Panc1 (cell line): ENCODE data around the gene ZNF74. TPM values are rescaled to one million over a fixed set of nuclear protein-coding genes. Genes with fewer than 3 reads are reported as not detected.
"Not testable (repeated sequence)": the region's sequence is repeated elsewhere in the genome, so short reads cannot be mapped to it uniquely, and the experiment has no call there.

Experiments used
- ATAC-seq: fragments of 200-7000 bp; cut with Tn5 transposase; 2 replicates; pipeline ENCODE4 v1.9.1; 2020; ENCODE audit warnings: mild to moderate bottlenecking, moderate library complexity
- BruUV-seq: library from RNA; stranded (reverse); fragments of 400-500 nt; replicated peaks from 2 replicates; lab custom pipeline; 2021; lab: Mats Ljungman, UMichigan
- CTCF ChIA-PET: fragments of 300-600 bp; sonication (Branson Sonifier 250); formaldehyde crosslinking; loops from one replicate; lab custom pipeline; 2022; ENCODE audit warnings: antibody characterized with exemption; lab: Charles Lee
- POLR2A ChIA-PET: fragments of 300-600 bp; sonication (Branson Sonifier 250); formaldehyde crosslinking; loops from one replicate; lab custom pipeline; 2022; ENCODE audit warnings: antibody characterized with exemption; lab: Charles Lee
- DNase-seq: peaks from one replicate; pipeline ENCODE4 v3.0.0-alpha.2; 2010; ENCODE audit warnings: low read depth, low spot score
- H3K27ac ChIP-seq: 2 replicates; pipeline ENCODE4 v1.5.1; 2011; ENCODE audit warnings: mild to moderate bottlenecking, low read length, inconsistent platforms
- H3K27me3 ChIP-seq: fragments of 200-500 bp; sonication (Bioruptor generic); 2 replicates; pipeline ENCODE4 v1.6.0; 2014; ENCODE audit warnings: low read length, inconsistent platforms; ENCODE audit not compliant: control insufficient read depth, insufficient read depth
- H3K36me3 ChIP-seq: fragments of 200-500 bp; sonication (Bioruptor generic); 2 replicates; pipeline ENCODE4 v1.5.1; 2014; ENCODE audit warnings: inconsistent platforms, mild to moderate bottlenecking, low read length, moderate library complexity; ENCODE audit not compliant: control insufficient read depth, insufficient read depth
- H3K4me1 ChIP-seq: 2 replicates; pipeline ENCODE4 v1.5.1; 2011; ENCODE audit warnings: inconsistent platforms, mild to moderate bottlenecking, low read length, moderate library complexity; ENCODE audit not compliant: control insufficient read depth, insufficient read depth
- H3K4me3 ChIP-seq, 2 experiments: 2 replicates each; pipeline ENCODE4 v1.5.1; 2011 to 2012; ENCODE audit warnings: low read depth in 2 of 2, low read length in 2 of 2, mild to moderate bottlenecking in 2 of 2, inconsistent platforms in 1 of 2, moderate library complexity in 1 of 2
- H3K9me3 ChIP-seq: fragments of 200-500 bp; sonication (Bioruptor generic); 2 replicates; pipeline ENCODE4 v1.5.1; 2014; ENCODE audit warnings: low read depth, mild to moderate bottlenecking, inconsistent platforms, low read length, moderate library complexity; ENCODE audit not compliant: control insufficient read depth, insufficient read depth
- CTCF ChIP-seq: fragments of 450-650 bp; IDR thresholded peaks from 2 replicates; pipeline ENCODE4 v1.5.1; 2017; ENCODE audit warnings: mild to moderate bottlenecking
- POLR2AphosphoS5 ChIP-seq: IDR thresholded peaks from 2 replicates; pipeline ENCODE4 v1.6.1; 2012; ENCODE audit warnings: mild to moderate bottlenecking, low read depth, low read length, moderate library complexity
- REST ChIP-seq, 2 experiments: IDR thresholded peaks; 2 replicates each; pipeline ENCODE4 v1.6.1; 2011 to 2012; ENCODE audit warnings: low read depth in 2 of 2, control low read depth in 1 of 2, low read length in 1 of 2, mild to moderate bottlenecking in 1 of 2, moderate library complexity in 1 of 2; ENCODE audit not compliant: insufficient read depth in 1 of 2
- SIN3A ChIP-seq: IDR thresholded peaks from 2 replicates; pipeline ENCODE4 v1.6.1; 2012; ENCODE audit warnings: low read depth, mild to moderate bottlenecking, low read length, moderate library complexity, borderline replicate concordance; ENCODE audit not compliant: insufficient read depth
- TCF7L2 ChIP-seq: IDR thresholded peaks from 2 replicates; pipeline ENCODE4 v1.6.1; 2011; ENCODE audit warnings: mild to moderate bottlenecking, low read depth, low read length, inconsistent platforms
- in situ Hi-C: cut with HindIII; loops from 2 replicates; pipeline ENCODE4 v1.10.0; 2016; ENCODE audit warnings: low sequenced_read_pairs, low pct_unique_long_range_greater_than_20kb
- intact Hi-C: fragments of 100-400 bp; cut with micrococcal nuclease; formaldehyde crosslinking; loops from one replicate; pipeline ENCODE4 v1.10.0; 2022; ENCODE audit not compliant: unreplicated experiment
- total RNA-seq: library from RNA; stranded (reverse); gene quantifications from one replicate; pipeline ENCODE4 v1.2.1, GENCODE V29; 2021; ENCODE audit not compliant: unreplicated experiment

Gene ZNF74
- total RNA-seq, 1 experiment from 2014 or later: 13.2 TPM

DNA sequence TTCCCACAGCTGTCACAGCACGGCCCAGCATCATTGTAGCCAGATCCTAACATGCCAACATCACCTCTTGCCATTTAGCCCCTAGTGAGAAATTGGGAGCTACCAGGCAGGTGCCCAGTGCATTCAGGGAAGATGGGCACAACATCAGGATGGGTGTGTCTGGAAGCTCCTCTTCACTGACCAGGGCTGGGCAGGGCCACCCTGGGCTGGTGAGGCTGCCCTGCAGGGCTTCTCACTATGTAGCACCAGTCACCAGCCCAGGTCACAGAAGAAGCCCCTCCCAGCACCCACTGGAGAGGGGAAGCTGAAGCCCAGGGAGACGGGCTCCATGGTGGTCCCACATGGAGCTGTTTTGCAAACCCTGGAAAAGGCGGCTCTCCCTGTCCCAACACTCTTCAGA lies 13.9 kb downstream of the ZNF74 start:
- in situ Hi-C loops: no loop called here
- no TSS peak for BruUV-seq
- ChIA-PET CTCF (interaction anchor here (0.5 kb wide), 1 partner anchor 11 kb away, joined by 6 read pairs; no protein-coding TSS in a partner anchor), POLR2A (no interaction called here)
- intact Hi-C loops: no loop called here
- Histone ChIP-seq H3K4me3 (no peak overlapping the region), H3K4me1 (no peaks in the 10 kb centered on the region), H3K36me3 (no peaks in the 10 kb centered on the region), H3K9me3 (no peaks in the 10 kb centered on the region), H3K27ac (no peak overlapping the region), H3K27me3 (no peaks in the 10 kb centered on the region)
- TF ChIP-seq TCF7L2 (no peak), CTCF (no peak), REST (IDR thresholded peaks at IDR 0.05; ENCODE audit: insufficient read depth in 1 of 2, low read depth in 2 of 2, low read length in 1 of 2) (no peak), SIN3A (no peak), POLR2AphosphoS5 (no peak)
- no peak for ATAC-seq
- DNase-seq: no peak

DNA sequence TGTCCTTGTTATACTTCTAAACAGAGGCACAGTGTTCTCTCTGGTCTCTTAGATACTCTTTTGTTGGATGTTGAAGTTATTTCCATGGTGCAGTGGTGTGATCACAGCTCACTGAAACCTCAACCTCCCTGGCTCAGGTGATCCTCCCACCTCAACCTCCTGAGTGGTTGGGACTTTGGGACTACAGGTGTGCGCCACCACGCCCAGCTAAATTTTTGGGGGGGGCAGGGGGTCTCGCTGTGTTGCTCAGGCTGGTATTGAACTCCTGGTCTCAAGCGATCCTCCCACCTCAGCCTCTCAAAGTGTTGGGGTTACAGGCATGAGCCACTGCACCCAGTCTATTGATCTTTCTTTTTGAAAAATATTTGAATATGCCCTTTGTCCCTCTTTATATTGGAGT lies 14.9 kb downstream of the ZNF74 start:
- no peak for DNase-seq
- H3K36me3 ChIP-seq: no peaks in the 10 kb centered on the region
- H3K27ac ChIP-seq: no peak overlapping the region
- H3K27me3 ChIP-seq: no peaks in the 10 kb centered on the region
- no peaks in the 10 kb centered on the region for H3K9me3 ChIP-seq
- in situ Hi-C loops: no loop called here
- no peak for ATAC-seq
- no peak overlapping the region for H3K4me3 ChIP-seq
- no peak for TF ChIP-seq SIN3A
- no peak for TF ChIP-seq REST (IDR thresholded peaks at IDR 0.05; ENCODE audit: insufficient read depth in 1 of 2, low read depth in 2 of 2, low read length in 1 of 2)
- no peak for TF ChIP-seq CTCF
- no peak for TF ChIP-seq TCF7L2
- no peak for TF ChIP-seq POLR2AphosphoS5
- H3K4me1 ChIP-seq: no peaks in the 10 kb centered on the region
- no TSS peak for BruUV-seq
- ChIA-PET POLR2A (no interaction called here), CTCF (interaction anchor here (0.6 to 0.7 kb wide), 2 partner anchors 47 to 162 kb away, joined by 3 to 7 read pairs; no protein-coding TSS in a partner anchor)
- intact Hi-C loops: no loop called here

DNA sequence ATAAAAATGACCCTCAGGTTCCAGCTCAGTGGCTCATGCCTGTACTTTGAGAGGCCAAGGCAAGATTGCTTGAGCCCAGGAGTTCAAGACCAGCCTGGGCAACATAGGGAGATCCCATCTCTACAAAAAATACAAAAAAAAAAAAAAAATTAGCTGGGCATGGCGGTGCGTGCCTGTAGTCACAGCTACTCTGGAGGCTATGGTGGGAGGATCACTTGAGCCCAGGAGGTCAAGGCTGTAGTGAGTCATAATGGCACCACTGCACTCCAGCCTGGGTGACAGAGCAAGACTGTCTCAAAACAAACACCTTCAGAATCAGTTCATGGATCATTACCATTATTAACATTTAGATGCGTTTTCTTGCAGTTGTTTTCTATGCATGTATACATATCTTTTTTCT lies 15.4 kb downstream of the ZNF74 start:
- H3K4me3 ChIP-seq, ATAC-seq, H3K36me3 ChIP-seq, BruUV-seq, intact Hi-C loops, H3K27me3 ChIP-seq, H3K4me1 ChIP-seq, H3K27ac ChIP-seq, in situ Hi-C loops, H3K9me3 ChIP-seq, POLR2A ChIA-PET, DNase-seq: not testable (repeated sequence)
- CTCF ChIA-PET: interaction anchor here (0.6 to 0.7 kb wide), 2 partner anchors 47 to 161 kb away, joined by 3 to 7 read pairs; no protein-coding TSS in a partner anchor
